Right renal pelvis (tissue), 4 donors: ENCODE results near the gene OLIG1. TPM values are rescaled to one million over a fixed set of nuclear protein-coding genes. Genes with fewer than 3 reads are reported as not detected.

Experiments used
- polyA plus RNA-seq, 4 donors: library from polyadenylated mRNA; unstranded; fragments of 120-200 nt; gene quantifications; one replicate each; pipeline ENCODE4 v1.2.1, GENCODE V29; 2013; ENCODE audit not compliant: insufficient read length in 4 of 4

Gene OLIG1
- polyA plus RNA-seq, 4 donors, result 0.14 to 0.21 (median 0.18) TPM; not detected in 1

Other genes starting within 250 kb of the OLIG1 start
- not detected for gene OLIG2, start 44.2 kb upstream of the OLIG1 start, polyA plus RNA-seq
- 10 to 100 TPM; 13.0 to 22.1 (median 19.7) TPM for gene IFNAR2, start 159.8 kb downstream of the OLIG1 start, polyA plus RNA-seq
- 10 to 100 TPM; 27.7 to 31.0 (median 29.0) TPM for gene IL10RB, start 196.2 kb downstream of the OLIG1 start, polyA plus RNA-seq